ENCODE measurements around the gene SGMS1.
"Not testable (repeated sequence)": the region's sequence is repeated elsewhere in the genome, so short reads cannot be mapped to it uniquely, and the experiment has no call there.

Gene SGMS1

GRCh38 chr10:50506861-50507573 lies 116.7 kb downstream of the SGMS1 start:
- H3K27ac ChIP-seq: no peak overlapping the region
- TF ChIP-seq CTCF (conservative IDR thresholded peaks at IDR 0.05; ENCODE audit: low read depth): no peak
- ChIA-PET CTCF (interaction anchor here (0.6 kb wide), 1 partner anchor 915 kb away, joined by 3 read pairs; no protein-coding TSS in a partner anchor), POLR2A (ENCODE audit: low non-redundant PET) (no interaction called here)
- DNase-seq (ENCODE audit: low spot score): no peak

- TF ChIP-seq CTCF (conservative IDR thresholded peaks at IDR 0.05; ENCODE audit: low read depth): no peak
- CTCF ChIA-PET: no interaction called here
- no peak for DNase-seq (ENCODE audit: low spot score)
- POLR2A ChIA-PET (ENCODE audit: low non-redundant PET): no interaction called here
- no peak overlapping the region for H3K27ac ChIP-seq
Observed at GRCh38 chr10:50504389-50504788, 119.4 kb downstream of the SGMS1 start.

GRCh38 chr10:50503661-50504320 lies 120.0 kb downstream of the SGMS1 start:
- ChIA-PET CTCF (no interaction called here), POLR2A (ENCODE audit: low non-redundant PET) (no interaction called here)
- peak overlapping the region; percentile 63 for H3K27ac ChIP-seq
- DNase-seq (ENCODE audit: low spot score): peak; percentile 91
- TF ChIP-seq CTCF (conservative IDR thresholded peaks at IDR 0.05; ENCODE audit: low read depth): no peak

GRCh38 chr10:50503156-50503555 lies 120.6 kb downstream of the SGMS1 start:
- CTCF ChIA-PET: interaction anchor here (0.6 kb wide), 1 partner anchor 115 kb away, joined by 3 read pairs; no protein-coding TSS in a partner anchor
- POLR2A ChIA-PET (ENCODE audit: low non-redundant PET); DNase-seq (ENCODE audit: low spot score): not testable (repeated sequence)
- H3K27ac ChIP-seq: peak overlapping the region; percentile 63

- no peak for DNase-seq (ENCODE audit: low spot score)
- ChIA-PET CTCF (no interaction called here), POLR2A (ENCODE audit: low non-redundant PET) (no interaction called here)
- no peak for TF ChIP-seq CTCF (conservative IDR thresholded peaks at IDR 0.05; ENCODE audit: low read depth)
- H3K27ac ChIP-seq: no peak overlapping the region
Observed at GRCh38 chr10:50501924-50502452, 121.8 kb downstream of the SGMS1 start.

- ChIA-PET POLR2A (ENCODE audit: low non-redundant PET) (no interaction called here), CTCF (no interaction called here)
- DNase-seq (ENCODE audit: low spot score): peak; percentile 54
- H3K27ac ChIP-seq: no peak overlapping the region
- no peak for TF ChIP-seq CTCF (conservative IDR thresholded peaks at IDR 0.05; ENCODE audit: low read depth)
Observed at GRCh38 chr10:50501478-50501877, 122.3 kb downstream of the SGMS1 start.

- H3K27ac ChIP-seq: no peak overlapping the region
- no peak for TF ChIP-seq CTCF (conservative IDR thresholded peaks at IDR 0.05; ENCODE audit: low read depth)
- ChIA-PET CTCF (no interaction called here), POLR2A (ENCODE audit: low non-redundant PET) (no interaction called here)
- no peak for DNase-seq (ENCODE audit: low spot score)
Observed at GRCh38 chr10:50498465-50498864, 125.3 kb downstream of the SGMS1 start.
